ENCODE results near the gene NRIP1.

DNA sequence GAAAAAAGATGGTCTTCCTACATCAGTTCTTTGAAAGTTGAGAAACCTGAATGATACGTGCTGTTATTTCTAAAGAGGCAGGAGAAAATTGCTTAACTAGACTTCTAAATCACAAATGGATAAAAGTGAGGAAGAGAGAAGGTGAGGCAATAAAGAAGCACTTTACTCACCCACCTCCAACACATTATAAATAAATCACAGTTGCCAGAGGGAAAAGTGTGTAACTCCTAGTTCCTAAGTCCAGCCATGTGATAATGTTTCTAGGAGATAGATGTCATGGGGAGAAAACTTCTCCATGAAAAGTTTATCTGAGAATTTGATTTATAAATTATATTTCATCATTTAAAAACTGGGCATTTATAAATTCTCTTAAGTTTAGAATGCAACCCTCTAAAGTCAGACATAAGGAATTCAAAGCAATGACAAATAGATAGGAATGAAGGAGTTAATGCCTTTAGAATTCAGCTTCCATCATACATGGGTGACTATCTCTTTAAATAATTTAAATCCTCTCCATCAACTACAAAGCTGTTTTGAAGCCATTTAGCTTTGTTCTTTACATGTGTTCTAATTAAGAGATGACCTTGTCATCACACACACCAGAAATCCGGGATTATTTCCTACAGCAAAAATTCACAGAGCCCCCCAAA lies 60.0 kb downstream of the NRIP1 start:
- TF ChIP-seq, protein P1, sequence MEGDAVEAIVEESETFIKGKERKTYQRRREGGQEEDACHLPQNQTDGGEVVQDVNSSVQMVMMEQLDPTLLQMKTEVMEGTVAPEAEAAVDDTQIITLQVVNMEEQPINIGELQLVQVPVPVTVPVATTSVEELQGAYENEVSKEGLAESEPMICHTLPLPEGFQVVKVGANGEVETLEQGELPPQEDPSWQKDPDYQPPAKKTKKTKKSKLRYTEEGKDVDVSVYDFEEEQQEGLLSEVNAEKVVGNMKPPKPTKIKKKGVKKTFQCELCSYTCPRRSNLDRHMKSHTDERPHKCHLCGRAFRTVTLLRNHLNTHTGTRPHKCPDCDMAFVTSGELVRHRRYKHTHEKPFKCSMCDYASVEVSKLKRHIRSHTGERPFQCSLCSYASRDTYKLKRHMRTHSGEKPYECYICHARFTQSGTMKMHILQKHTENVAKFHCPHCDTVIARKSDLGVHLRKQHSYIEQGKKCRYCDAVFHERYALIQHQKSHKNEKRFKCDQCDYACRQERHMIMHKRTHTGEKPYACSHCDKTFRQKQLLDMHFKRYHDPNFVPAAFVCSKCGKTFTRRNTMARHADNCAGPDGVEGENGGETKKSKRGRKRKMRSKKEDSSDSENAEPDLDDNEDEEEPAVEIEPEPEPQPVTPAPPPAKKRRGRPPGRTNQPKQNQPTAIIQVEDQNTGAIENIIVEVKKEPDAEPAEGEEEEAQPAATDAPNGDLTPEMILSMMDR (IDR thresholded peaks at IDR 0.05; ENCODE audit: low read length), result no peak
- no peak for TF ChIP-seq EZH2 (optimal IDR thresholded peaks at IDR 0.05; ENCODE audit: low read depth, low read length)
